Uterus (tissue), 2 donors: ENCODE data around the gene ANAPC15.

ENCODE experiments used
- CTCF ChIP-seq, 4 experiments: fragments of 200-600 bp in 2 of 4; fragments of 450-650 bp in 2 of 4; sonication (generic) in 2 of 4; IDR thresholded peaks; one replicate each; pipeline ENCODE4 v1.5.1; 2016 to 2019; ENCODE audit warnings: antibody characterized with exemption in 4 of 4, mild to moderate bottlenecking in 2 of 4, moderate library complexity in 1 of 4
- POLR2A ChIP-seq, 2 donors: fragments of 450-650 bp; IDR thresholded peaks; one replicate each; pipeline ENCODE4 v1.6.1; 2016; ENCODE audit warnings: antibody characterized with exemption in 2 of 2, mild to moderate bottlenecking in 1 of 2, moderate library complexity in 1 of 2

DNA sequence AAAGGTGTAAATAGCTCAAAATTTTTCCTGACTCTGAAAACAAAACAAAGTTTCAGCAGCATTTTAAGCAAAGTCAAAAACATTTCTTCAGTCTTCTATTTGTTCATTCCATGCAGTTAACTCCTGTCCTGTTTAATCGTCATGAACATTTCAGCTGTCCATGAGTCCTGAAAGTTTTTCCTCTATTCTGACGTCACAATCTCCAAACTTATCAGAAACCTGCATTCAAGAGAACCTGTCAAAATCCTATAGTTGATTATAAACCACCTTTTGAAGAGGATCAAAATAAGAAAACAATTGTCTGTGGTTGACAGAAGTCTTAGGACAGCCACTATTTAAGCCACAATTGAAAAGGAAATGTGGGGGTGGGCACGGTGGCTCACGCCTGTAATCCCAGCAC, 38.4 kb upstream of the ANAPC15 start:
- TF ChIP-seq CTCF (IDR thresholded peaks at IDR 0.05) (no peak), POLR2A (IDR thresholded peaks at IDR 0.05) (no peak)
